ENCODE data around the gene WSCD1. TPM values are rescaled to one million over a fixed set of nuclear protein-coding genes. Genes with fewer than 3 reads are reported as not detected.

Gene WSCD1
- total and polyA plus RNA-seq, 2 of the 4 experiments (the other 2 are of a cell fraction): 0.07 TPM; not detected in 1

- no peaks in the 10 kb centered on the region for H3K79me1 ChIP-seq (ENCODE audit: low read depth in 1 of 2, low read length in 2 of 2)
- in situ Hi-C loops (cut with MboI; ENCODE audit: low sequenced_read_pairs): no loop called here
- no peak overlapping the region for H3K27ac ChIP-seq (ENCODE audit: insufficient read depth, low read length)
- no peaks in the 10 kb centered on the region for H3K4me1 ChIP-seq (ENCODE audit: control insufficient read depth, insufficient read depth, low read length)
- H2BK5ac ChIP-seq (ENCODE audit: low read depth, low read length, poor library complexity, severe bottlenecking): no peak overlapping the region
- no peak overlapping the region for H3K9ac ChIP-seq (ENCODE audit: low read depth, low read length)
- no TSS peak for BruUV-seq (replicated peaks)
- no peak overlapping the region for H2BK15ac ChIP-seq (ENCODE audit: low read depth, low read length)
- no peaks in the 10 kb centered on the region for H3K27me3 ChIP-seq (ENCODE audit: control insufficient read depth, insufficient read depth, low read length)
- no peak overlapping the region for H3K4ac ChIP-seq (ENCODE audit: low read depth, low read length)
- H2AK9ac ChIP-seq (replicated peaks; ENCODE audit: low read depth, low read length, poor library complexity): no peak overlapping the region
- no peak overlapping the region for H3K4me3 ChIP-seq (ENCODE audit: insufficient read depth, low read depth, low read length)
- TF ChIP-seq FOS (IDR thresholded peaks at IDR 0.05; ENCODE audit: low read depth, low read length) (no peak), MAZ (IDR thresholded peaks at IDR 0.05; ENCODE audit: borderline replicate concordance, low read depth, low read length) (no peak), USF2 (IDR thresholded peaks at IDR 0.05; ENCODE audit: low read depth, low read length) (no peak), POLR2A (IDR thresholded peaks at IDR 0.05; ENCODE audit: low read depth, low read length) (no peak), CHD1 (IDR thresholded peaks at IDR 0.05; ENCODE audit: low read depth, low read length) (no peak), CTCF (conservative IDR thresholded peaks at IDR 0.05; ENCODE audit: low read depth, low read length) (no peak), RFX5 (IDR thresholded peaks at IDR 0.05; ENCODE audit: low read depth, low read length) (no peak), ELK1 (IDR thresholded peaks at IDR 0.05; ENCODE audit: borderline replicate concordance, low read depth, low read length) (no peak)
- H3K36me3 ChIP-seq (ENCODE audit: control insufficient read depth, insufficient read depth, low read length): no peaks in the 10 kb centered on the region
- no peak for DNase-seq
- no peaks in the 10 kb centered on the region for H4K20me1 ChIP-seq (ENCODE audit: insufficient read depth, low read length)
- no peak overlapping the region for H3K56ac ChIP-seq (ENCODE audit: extremely low read depth, insufficient read depth, low read length)
- no peak overlapping the region for H3K14ac ChIP-seq (replicated peaks; ENCODE audit: low read depth, low read length)
- no peak overlapping the region for H4K91ac ChIP-seq (ENCODE audit: insufficient read depth, low read depth, low read length)
- H2BK120ac ChIP-seq (ENCODE audit: low read depth, low read length): no peak overlapping the region
- intact Hi-C loops (cut with micrococcal nuclease): loop anchor here (10.0 kb wide), 1 partner anchor 56 kb away; no protein-coding TSS in a partner anchor
- no peaks in the 10 kb centered on the region for H3K9me1 ChIP-seq (ENCODE audit: insufficient read depth, low read length)
- 89% methylated on average over 6 of the region's 9 CpGs; no CpG with 5 or more reads in 1 of the 2 experiments for WGBS, 2 experiments (ENCODE audit: extremely low coverage in 2 of 2, insufficient read length in 1 of 2)
- dilution Hi-C loops (cut with HindIII; ENCODE audit: low sequenced_read_pairs, unreplicated experiment): no loop called here
- H4K8ac ChIP-seq (ENCODE audit: low read depth in 2 of 2, low read length in 2 of 2): no peak overlapping the region
- no peak overlapping the region for H3K23ac ChIP-seq (ENCODE audit: low read depth, low read length)
- no peak overlapping the region for H2BK20ac ChIP-seq (ENCODE audit: low read depth, low read length)
- no peak overlapping the region for H3K18ac ChIP-seq (ENCODE audit: low read depth, low read length)
- POLR2A ChIA-PET (ENCODE audit: unreplicated experiment): interaction anchor here (0.5 kb wide), 1 partner anchor 141 kb away, joined by 3 read pairs; no protein-coding TSS in a partner anchor
- H3K4me2 ChIP-seq (ENCODE audit: low read depth, low read length): no peak overlapping the region
- no peak overlapping the region for H2AK5ac ChIP-seq (ENCODE audit: low read depth, low read length)
- H4K5ac ChIP-seq (ENCODE audit: low read depth, low read length): no peak overlapping the region
- CTCF ChIA-PET: no interaction called here
- ATAC-seq (ENCODE audit: low read depth): no peak
- no peaks in the 10 kb centered on the region; the same call in 1 of the 2 replicates for H3K9me3 ChIP-seq (ENCODE audit: control insufficient read depth, insufficient read depth, low read length)
- no peak overlapping the region for H2AFZ ChIP-seq (replicated peaks; ENCODE audit: low read length, poor library complexity)
Measured at GRCh38 chr17:6078458-6078871, 8.3 kb downstream of the WSCD1 start.

All from IMR-90 (cell line).